ENCODE results near the gene STAT3.
A peak's percentile ranks its signal among the peaks of the same experiment; 100 is the strongest.
"Not testable (repeated sequence)": the region's sequence is repeated elsewhere in the genome, so short reads cannot be mapped to it uniquely, and the experiment has no call there.

The STAT3 gene

GRCh38 chr17:42378959-42379594 lies 9.2 kb downstream of the STAT3 start:
- no peak for DNase-seq

- no peak for DNase-seq
Observed at GRCh38 chr17:42378359-42378958, 9.8 kb downstream of the STAT3 start.

- DNase-seq = no peak
Observed at GRCh38 chr17:42373896-42374295, 14.3 kb downstream of the STAT3 start.

GRCh38 chr17:42372142-42372541 lies 16.1 kb downstream of the STAT3 start:
- DNase-seq = no peak

- DNase-seq = not testable (repeated sequence)
Observed at GRCh38 chr17:42368797-42369561, 19.3 kb downstream of the STAT3 start.

GRCh38 chr17:42368310-42368709 lies 19.9 kb downstream of the STAT3 start:
- not testable (repeated sequence) for DNase-seq

GRCh38 chr17:42366176-42367023 lies 21.8 kb downstream of the STAT3 start:
- not testable (repeated sequence) for DNase-seq

- DNase-seq = no peak
Observed at GRCh38 chr17:42365136-42365535, 23.1 kb downstream of the STAT3 start.

- no peak for DNase-seq
Observed at GRCh38 chr17:42363767-42364585, 24.3 kb downstream of the STAT3 start.

GRCh38 chr17:42363231-42363630 lies 25.0 kb downstream of the STAT3 start:
- no peak for DNase-seq

- DNase-seq = no peak
Observed at GRCh38 chr17:42362245-42362961, 25.8 kb downstream of the STAT3 start.

- DNase-seq = peak; percentile 21
Observed at GRCh38 chr17:42361781-42362186, 26.5 kb downstream of the STAT3 start.

- not testable (repeated sequence) for DNase-seq
Observed at GRCh38 chr17:42360388-42360787, 27.9 kb downstream of the STAT3 start.

- DNase-seq = no peak
Observed at GRCh38 chr17:42359133-42359532, 29.1 kb downstream of the STAT3 start.

- no peak for DNase-seq
Observed at GRCh38 chr17:42358434-42358833, 29.8 kb downstream of the STAT3 start.

GRCh38 chr17:42354956-42355843 lies 33.0 kb downstream of the STAT3 start:
- no peak for DNase-seq

GRCh38 chr17:42348104-42348503 lies 40.1 kb downstream of the STAT3 start:
- DNase-seq = no peak

GRCh38 chr17:42347606-42348005 lies 40.6 kb downstream of the STAT3 start:
- DNase-seq = no peak

- DNase-seq = no peak
Observed at GRCh38 chr17:42347198-42347597, 41.0 kb downstream of the STAT3 start.

- DNase-seq = no peak
Observed at GRCh38 chr17:42346481-42346880, 41.8 kb downstream of the STAT3 start.

Measured in effector CD4-positive, alpha-beta T cell (primary cell).